Measurements from ENCODE around the gene ILDR1.

- TF ChIP-seq ZNF274 (IDR thresholded peaks at IDR 0.05; ENCODE audit: low read depth, low read length) (no peak), YY1 (IDR thresholded peaks at IDR 0.05; ENCODE audit: insufficient read depth, insufficient read length) (no peak), SUZ12 (IDR thresholded peaks at IDR 0.05; ENCODE audit: extremely low read depth, insufficient read depth, insufficient read length) (no peak)
Measured at GRCh38 chr3:122010506-122010905, 11.5 kb downstream of the ILDR1 start.
